Right renal cortex interstitium (tissue), 3 donors: ENCODE measurements around the gene AGXT. TPM values are rescaled to one million over a fixed set of nuclear protein-coding genes. Genes with fewer than 3 reads are reported as not detected.
A peak's percentile ranks its signal among the peaks of the same experiment; 100 is the strongest.
"Not testable (repeated sequence)": the region's sequence is repeated elsewhere in the genome, so short reads cannot be mapped to it uniquely, and the experiment has no call there.

ENCODE experiments used
- DNase-seq, 3 donors: peaks; one replicate each; pipeline ENCODE4 v3.0.0-alpha.2; 2013; ENCODE audit warnings: low read depth in 3 of 3, low spot score in 2 of 3
- polyA plus RNA-seq, 3 donors: library from polyadenylated mRNA; unstranded; fragments of 120-200 nt; gene quantifications; one replicate each; pipeline ENCODE4 v1.2.1, GENCODE V29; 2013; ENCODE audit not compliant: insufficient read length in 3 of 3

The AGXT gene
- polyA plus RNA-seq, 3 donors, result 0.04 to 0.15 TPM; not detected in 1

DNA sequence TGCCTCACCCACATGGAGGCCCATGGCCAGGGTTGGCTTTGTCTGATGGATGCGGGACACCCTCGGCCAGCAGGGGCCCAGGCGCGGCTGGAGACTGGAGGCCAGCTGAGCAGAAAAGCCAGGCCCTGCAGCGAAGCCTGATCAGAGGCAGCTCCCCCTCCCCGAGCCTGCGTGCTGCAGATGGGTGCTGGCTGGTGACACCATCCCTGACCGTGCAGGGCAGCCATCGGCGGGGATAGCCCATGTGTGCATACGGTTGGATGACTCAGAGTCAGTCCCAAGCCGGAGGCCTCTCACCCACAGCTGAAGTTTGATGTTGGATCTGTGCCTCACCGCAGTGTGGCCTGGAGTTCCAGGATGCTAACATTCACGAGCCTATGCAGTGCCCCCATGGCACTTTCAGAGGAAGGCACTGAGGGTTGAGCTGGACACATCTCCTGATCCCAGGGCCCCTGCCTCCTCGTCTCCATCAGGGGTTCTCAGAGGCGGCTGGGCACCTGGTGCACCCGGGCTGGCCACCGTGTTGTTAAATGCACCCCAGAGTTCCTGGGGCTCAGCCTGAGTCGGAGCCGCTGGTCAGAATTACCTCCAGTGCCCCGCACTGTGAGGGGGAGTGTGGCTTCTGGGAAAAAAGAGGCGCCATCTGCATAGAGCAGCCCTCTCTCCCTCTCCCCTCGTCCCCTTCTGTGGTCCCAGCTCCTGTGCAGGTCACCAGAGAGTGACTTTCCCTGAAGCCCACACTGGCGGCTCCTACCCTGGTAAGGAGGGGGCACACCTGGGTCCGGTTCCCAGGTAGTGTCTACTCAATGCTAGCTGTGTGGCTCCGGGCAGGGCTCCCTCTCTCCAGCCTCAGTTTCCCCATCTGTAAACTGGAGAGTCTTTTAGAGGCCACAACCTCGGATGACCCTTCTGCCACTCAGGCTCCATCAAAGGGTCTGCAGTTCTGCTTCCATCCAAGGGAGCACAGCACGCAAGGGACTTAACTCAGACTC is 29.2 kb upstream of the AGXT start:
- DNase-seq, result no peak

GRCh38 chr2:240840435-240841060 is 28.1 kb upstream of the AGXT start:
- peak in 1 of 3 donors; percentile 60 for DNase-seq

DNA sequence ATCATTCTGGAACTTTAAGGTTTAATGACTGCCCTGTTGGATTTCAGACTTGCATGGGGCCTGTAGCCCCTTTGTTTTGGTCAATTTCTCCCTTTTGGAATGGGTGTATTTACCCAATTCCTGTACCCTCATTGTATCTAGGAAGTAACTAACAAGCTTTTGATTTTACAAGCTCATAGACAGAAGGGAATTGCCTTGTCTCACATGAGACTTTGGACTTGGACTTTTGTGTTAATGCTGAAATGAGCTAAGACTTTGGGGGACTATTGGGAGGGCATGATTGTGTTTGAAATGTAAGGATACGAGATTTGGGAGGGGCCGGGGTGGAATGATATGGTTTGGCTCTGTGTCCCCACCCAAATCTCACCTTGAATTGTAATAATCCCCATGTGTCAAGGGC is 22.3 kb upstream of the AGXT start:
- DNase-seq, result not testable (repeated sequence)

- no peak for DNase-seq
Measured at GRCh38 chr2:240846873-240847595, 21.6 kb upstream of the AGXT start.

- DNase-seq, result no peak
Measured at GRCh38 chr2:240847817-240848216, 20.8 kb upstream of the AGXT start.

DNA sequence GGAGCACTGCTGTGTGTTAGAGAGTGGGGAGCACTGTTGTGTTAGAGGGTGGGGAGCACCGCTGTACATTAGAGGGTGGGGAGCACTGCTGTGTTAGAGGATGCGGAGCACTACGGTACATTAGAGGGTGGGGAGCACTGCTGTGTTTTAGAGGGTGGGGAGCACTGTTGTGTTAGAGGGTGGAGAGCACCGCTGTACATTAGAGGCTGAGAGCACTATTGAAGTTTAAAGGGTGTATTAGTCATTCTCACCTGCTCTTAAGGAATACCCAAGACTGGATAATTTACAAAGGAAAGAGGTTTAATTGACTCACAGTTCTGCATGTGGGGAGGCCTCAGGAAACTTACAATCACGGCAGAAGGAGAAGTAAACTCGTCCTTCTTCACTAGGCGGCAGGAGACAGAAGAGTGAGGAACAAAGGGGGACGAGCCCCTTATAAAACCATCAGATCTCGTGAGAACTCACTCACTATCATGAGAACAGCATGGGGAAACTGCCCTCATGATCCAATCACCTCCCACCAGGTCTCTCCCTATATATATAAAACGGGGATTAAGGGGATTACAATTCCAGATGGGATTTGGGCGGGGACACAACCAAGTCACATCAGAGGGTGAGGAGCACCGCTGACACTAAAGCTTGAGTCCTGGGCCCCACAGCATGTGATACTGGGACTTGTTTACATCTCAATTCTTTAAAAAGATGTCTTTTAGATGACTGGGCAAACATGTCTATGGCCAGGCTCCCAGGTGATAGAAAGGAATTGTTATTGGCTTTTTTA is 19.5 kb upstream of the AGXT start:
- DNase-seq, result no peak

DNA sequence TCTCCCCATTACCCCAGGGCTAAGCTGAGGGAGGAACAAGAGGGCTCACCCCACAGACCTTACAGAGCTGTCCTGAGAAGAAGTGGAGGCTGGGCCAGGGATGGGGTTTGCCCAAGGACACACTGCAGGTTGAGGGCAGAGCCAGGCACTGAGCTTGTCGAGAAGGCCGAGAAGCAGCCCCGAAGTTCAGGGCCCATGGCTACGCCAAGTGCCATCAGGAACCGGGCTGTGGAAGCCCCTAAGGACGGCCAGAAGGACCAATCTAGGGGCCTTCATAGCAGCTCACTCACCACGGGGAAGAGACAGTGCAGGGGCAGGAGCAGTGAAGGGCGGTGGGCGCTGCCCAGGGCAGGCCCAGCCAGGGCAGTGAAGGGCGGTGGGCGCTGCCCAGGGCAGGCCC is 18.6 kb upstream of the AGXT start:
- DNase-seq, result no peak

GRCh38 chr2:240850756-240851077 is 17.9 kb upstream of the AGXT start:
- no peak for DNase-seq

GRCh38 chr2:240851078-240851991 is 17.3 kb upstream of the AGXT start:
- DNase-seq, result peak; percentile 44 to 63 (median 57)

- DNase-seq, result no peak
Measured at GRCh38 chr2:240852671-240853314, 15.8 kb upstream of the AGXT start.

- DNase-seq, result no peak
Measured at GRCh38 chr2:240855670-240856069, 13.0 kb upstream of the AGXT start.

GRCh38 chr2:240856151-240856980 is 12.3 kb upstream of the AGXT start:
- DNase-seq, result no peak

GRCh38 chr2:240857039-240858008 is 11.3 kb upstream of the AGXT start:
- DNase-seq, result no peak

DNA sequence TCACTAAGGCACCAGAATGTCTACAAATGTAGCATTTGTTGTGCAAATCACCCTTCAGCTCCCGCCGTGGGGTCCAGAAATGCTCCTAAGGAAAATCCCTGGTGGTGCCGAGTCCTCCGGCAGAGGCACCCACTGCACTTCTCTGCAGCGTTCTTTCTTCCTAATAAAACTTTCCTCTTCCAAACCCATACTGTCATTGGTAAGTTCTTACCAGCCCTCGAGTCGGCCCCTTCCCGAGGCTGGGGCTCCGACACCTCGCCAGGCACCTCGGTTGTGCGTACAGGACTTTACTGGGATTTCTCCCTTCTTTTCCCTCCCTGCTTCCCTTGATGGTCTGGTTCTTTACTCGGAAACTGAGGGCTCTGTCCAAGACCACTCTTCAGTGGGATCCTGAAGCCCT is 10.3 kb upstream of the AGXT start:
- no peak for DNase-seq

DNA sequence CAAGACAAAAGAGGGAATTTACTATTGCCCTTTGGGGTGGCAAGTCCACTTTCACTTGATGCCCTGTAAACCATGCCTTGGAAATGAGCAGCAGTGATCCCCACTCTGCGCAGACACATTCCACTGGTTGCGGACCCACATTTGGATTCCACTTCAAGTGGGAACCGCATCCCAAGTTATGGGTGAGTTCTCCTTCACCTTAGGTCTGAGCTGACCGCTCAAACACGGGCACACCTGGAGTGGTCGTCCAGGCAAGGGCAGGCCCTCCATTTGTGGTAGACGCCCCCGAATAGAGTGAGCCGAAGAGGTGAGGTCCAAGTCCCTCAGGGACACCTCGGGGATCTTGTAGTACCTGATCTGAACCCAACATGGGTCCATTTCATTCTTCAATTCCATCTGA is 9.8 kb upstream of the AGXT start:
- DNase-seq, result no peak

GRCh38 chr2:240861547-240861946 is 7.1 kb upstream of the AGXT start:
- DNase-seq, result no peak

GRCh38 chr2:240864475-240864874 is 4.1 kb upstream of the AGXT start:
- no peak for DNase-seq
